Measurements from ENCODE around the gene OPA1.

Gene OPA1

DNA sequence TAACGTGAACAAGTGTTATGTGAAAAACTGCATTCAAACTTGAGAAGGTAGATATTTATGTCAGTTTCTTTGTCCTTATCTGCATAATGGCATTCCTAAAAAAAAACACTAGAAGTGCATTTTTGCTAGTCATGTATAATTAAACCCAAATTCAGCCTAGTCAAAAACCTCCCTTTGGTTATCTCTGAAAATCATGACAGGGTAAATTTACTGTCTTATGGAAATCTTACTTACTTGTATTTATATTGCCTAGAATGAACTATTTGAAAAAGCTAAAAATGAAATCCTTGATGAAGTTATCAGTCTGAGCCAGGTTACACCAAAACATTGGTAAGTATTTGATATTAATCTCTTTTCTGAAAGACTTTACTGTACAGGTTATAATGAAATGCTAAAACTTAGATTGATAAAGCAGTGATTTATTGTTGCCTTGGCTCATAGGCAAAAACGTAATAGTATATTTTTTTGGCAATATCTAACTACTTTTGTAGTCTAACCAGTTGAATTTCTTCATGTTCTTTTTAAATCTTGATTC, 55.6 kb downstream of the OPA1 start:
- peaks cover 8% of the 10 kb centered on the region; the same call in 1 of the 2 replicates for H3K36me3 ChIP-seq (ENCODE audit: insufficient read depth)
- no peak overlapping the region for H2AFZ ChIP-seq (ENCODE audit: low read depth)
- H3K27ac ChIP-seq: no peak overlapping the region
- H3K4me2 ChIP-seq: no peak overlapping the region
- H3K27me3 ChIP-seq (ENCODE audit: insufficient read depth, low read depth): no peaks in the 10 kb centered on the region
- H3K4me3 ChIP-seq (IDR thresholded peaks at IDR 0.05; ENCODE audit: insufficient read depth, low read depth, low read length): no peak overlapping the region
- H3K4me1 ChIP-seq (ENCODE audit: low read depth, poor library complexity, severe bottlenecking): no peaks in the 10 kb centered on the region
- H4K20me1 ChIP-seq (ENCODE audit: insufficient read depth): no peaks in the 10 kb centered on the region
- no peaks in the 10 kb centered on the region for H3K79me2 ChIP-seq (ENCODE audit: insufficient read depth, low read depth)
- H3K9ac ChIP-seq: no peak overlapping the region
- TF ChIP-seq, protein P1, sequence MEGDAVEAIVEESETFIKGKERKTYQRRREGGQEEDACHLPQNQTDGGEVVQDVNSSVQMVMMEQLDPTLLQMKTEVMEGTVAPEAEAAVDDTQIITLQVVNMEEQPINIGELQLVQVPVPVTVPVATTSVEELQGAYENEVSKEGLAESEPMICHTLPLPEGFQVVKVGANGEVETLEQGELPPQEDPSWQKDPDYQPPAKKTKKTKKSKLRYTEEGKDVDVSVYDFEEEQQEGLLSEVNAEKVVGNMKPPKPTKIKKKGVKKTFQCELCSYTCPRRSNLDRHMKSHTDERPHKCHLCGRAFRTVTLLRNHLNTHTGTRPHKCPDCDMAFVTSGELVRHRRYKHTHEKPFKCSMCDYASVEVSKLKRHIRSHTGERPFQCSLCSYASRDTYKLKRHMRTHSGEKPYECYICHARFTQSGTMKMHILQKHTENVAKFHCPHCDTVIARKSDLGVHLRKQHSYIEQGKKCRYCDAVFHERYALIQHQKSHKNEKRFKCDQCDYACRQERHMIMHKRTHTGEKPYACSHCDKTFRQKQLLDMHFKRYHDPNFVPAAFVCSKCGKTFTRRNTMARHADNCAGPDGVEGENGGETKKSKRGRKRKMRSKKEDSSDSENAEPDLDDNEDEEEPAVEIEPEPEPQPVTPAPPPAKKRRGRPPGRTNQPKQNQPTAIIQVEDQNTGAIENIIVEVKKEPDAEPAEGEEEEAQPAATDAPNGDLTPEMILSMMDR (conservative IDR thresholded peaks at IDR 0.05; ENCODE audit: low read depth, low read length): no peak

DNA sequence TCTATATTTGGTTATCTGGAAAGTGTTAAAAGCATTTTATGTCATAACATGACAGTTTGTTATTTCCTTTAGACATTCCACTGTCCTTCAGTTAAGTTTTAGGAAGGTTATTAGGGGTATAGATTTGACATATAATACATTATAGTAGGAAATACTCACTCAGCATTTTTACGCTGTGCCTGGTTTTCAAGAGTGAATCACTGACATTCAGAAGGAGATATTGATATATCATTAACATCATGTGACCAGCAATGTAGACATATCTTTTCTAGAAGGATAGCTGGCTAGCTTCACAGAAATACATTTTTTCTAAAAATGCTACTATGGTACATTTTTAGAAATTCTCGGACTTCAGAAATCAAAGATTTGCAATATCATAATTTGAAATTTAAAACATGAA, 57.6 kb downstream of the OPA1 start:
- H3K4me3 ChIP-seq (IDR thresholded peaks at IDR 0.05; ENCODE audit: insufficient read depth, low read depth, low read length): no peak overlapping the region
- H3K36me3 ChIP-seq (ENCODE audit: insufficient read depth): peaks cover 8% of the 10 kb centered on the region; the same call in 1 of the 2 replicates
- no peaks in the 10 kb centered on the region for H4K20me1 ChIP-seq (ENCODE audit: insufficient read depth)
- no peaks in the 10 kb centered on the region for H3K79me2 ChIP-seq (ENCODE audit: insufficient read depth, low read depth)
- no peak overlapping the region for H2AFZ ChIP-seq (ENCODE audit: low read depth)
- H3K4me1 ChIP-seq (ENCODE audit: low read depth, poor library complexity, severe bottlenecking): no peaks in the 10 kb centered on the region
- no peaks in the 10 kb centered on the region for H3K27me3 ChIP-seq (ENCODE audit: insufficient read depth, low read depth)
- H3K4me2 ChIP-seq: no peak overlapping the region
- H3K27ac ChIP-seq: no peak overlapping the region
- no peak overlapping the region for H3K9ac ChIP-seq
- TF ChIP-seq, protein P1 (conservative IDR thresholded peaks at IDR 0.05; ENCODE audit: low read depth, low read length): no peak

DNA sequence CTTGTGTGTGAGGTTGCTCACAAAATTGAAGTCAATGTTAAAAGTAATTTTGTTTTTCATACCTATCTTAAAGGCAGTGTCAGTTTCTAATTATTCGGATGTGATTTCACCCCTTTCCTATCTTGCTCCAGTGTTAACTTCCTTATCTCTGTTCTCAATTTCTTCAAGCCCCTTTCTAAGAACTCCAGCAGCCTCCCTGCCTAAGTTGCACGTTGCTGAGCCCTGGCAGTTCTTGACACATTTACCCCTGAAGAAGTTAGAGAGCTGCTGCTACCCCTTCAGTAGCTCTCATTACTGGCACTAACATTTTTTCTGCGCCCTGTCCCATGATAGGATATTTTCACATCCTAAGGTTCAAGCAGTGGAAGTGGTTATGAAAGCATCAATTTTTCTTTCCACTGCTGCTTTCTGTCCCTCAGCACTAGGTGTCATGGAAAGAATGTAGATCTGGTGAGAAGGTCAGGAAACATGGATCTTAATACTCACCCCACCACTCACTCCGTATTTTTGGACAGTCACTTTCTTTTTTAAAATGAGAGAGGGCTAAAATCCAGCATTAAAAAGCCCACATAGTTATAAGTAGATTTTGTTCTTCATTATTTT, 62.9 kb downstream of the OPA1 start:
- no peaks in the 10 kb centered on the region for H3K4me1 ChIP-seq (ENCODE audit: low read depth, poor library complexity, severe bottlenecking)
- TF ChIP-seq, protein P1 (conservative IDR thresholded peaks at IDR 0.05; ENCODE audit: low read depth, low read length): no peak
- no peak overlapping the region for H3K4me3 ChIP-seq (IDR thresholded peaks at IDR 0.05; ENCODE audit: insufficient read depth, low read depth, low read length)
- no peak overlapping the region for H3K9ac ChIP-seq
- no peaks in the 10 kb centered on the region for H4K20me1 ChIP-seq (ENCODE audit: insufficient read depth)
- H3K27ac ChIP-seq: no peak overlapping the region
- H3K4me2 ChIP-seq: no peak overlapping the region
- no peaks in the 10 kb centered on the region for H3K27me3 ChIP-seq (ENCODE audit: insufficient read depth, low read depth)
- no peaks in the 10 kb centered on the region for H3K36me3 ChIP-seq (ENCODE audit: insufficient read depth)
- H3K79me2 ChIP-seq (ENCODE audit: insufficient read depth, low read depth): no peaks in the 10 kb centered on the region
- no peak overlapping the region for H2AFZ ChIP-seq (ENCODE audit: low read depth)

DNA sequence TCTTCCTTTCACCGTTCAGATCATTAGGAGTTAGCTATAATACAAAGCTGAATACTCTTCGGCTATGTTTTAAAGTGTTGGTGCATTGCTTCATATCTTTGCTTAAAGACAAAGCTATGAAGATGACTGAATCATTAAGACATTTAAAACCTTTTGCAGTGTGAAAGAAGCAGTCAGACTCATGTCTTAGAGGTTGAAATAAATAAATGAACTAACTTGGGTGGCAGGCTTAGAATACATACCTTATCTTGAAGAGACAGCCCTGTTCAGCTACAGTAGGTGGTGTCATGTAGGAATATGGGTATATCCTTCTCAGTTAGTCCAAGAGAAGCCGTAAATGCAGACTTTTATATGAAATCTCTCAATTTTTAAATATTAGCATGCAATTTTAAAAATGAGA, 63.4 kb downstream of the OPA1 start:
- Histone ChIP-seq H3K4me3 (IDR thresholded peaks at IDR 0.05; ENCODE audit: insufficient read depth, low read depth, low read length) (no peak overlapping the region), H3K9ac (no peak overlapping the region), H3K4me1 (ENCODE audit: low read depth, poor library complexity, severe bottlenecking) (no peaks in the 10 kb centered on the region), H3K27me3 (ENCODE audit: insufficient read depth, low read depth) (no peaks in the 10 kb centered on the region), H4K20me1 (ENCODE audit: insufficient read depth) (no peaks in the 10 kb centered on the region), H3K36me3 (ENCODE audit: insufficient read depth) (no peaks in the 10 kb centered on the region), H2AFZ (ENCODE audit: low read depth) (no peak overlapping the region), H3K79me2 (ENCODE audit: insufficient read depth, low read depth) (no peaks in the 10 kb centered on the region), H3K27ac (no peak overlapping the region), H3K4me2 (no peak overlapping the region)
- TF ChIP-seq, protein P1 (conservative IDR thresholded peaks at IDR 0.05; ENCODE audit: low read depth, low read length): no peak

Measured in KMS-11 (cell line).